ENCODE measurements around the gene SETD6. TPM values are rescaled to one million over a fixed set of nuclear protein-coding genes. Genes with fewer than 3 reads are reported as not detected.

SETD6 gene
- total RNA-seq, 1 experiment from 2014 or later, result 41.1 TPM

DNA sequence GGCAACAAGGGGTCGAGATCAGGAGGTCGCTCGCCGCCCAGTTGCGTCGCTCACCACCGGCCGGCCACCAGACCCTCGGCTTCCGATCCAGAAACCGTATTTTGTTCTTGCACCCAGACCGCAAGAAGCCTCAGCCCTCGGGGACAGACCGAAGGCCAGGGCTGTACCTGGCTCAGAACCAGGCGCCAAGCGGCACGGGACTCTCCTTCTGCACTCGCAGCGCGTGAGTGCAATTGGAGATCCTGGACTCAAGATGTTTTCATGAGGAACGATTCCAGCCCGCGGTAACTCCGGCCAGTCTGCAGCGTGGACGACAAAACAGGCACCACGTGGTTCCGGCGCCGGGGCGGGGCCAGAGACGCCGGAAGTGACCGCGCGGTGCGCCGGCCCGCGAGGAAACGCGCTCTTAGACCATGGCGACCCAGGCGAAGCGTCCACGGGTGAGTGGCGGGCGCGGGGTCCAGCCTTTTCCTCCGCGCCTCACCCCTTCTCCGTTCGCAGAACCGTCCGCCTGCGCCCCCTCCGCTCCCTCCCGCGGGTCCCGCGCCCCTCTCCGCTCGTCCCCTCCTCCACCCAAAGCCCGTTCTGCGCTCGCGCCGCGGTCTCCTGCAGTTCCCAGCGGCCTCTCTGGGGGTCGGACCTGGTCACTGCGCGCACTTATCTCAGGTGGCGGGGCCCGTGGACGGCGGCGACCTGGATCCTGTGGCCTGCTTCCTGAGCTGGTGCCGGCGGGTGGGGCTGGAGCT, at the start of gene SETD6 (continued):
- no peak for TF ChIP-seq OVOL2 (CRISPR knock-in tag; IDR thresholded peaks at IDR 0.05; ENCODE audit: borderline replicate concordance)
- peak; percentile 71 for TF ChIP-seq FOXP1 (CRISPR knock-in tag; IDR thresholded peaks at IDR 0.05; ENCODE audit: borderline replicate concordance)
- TF ChIP-seq, protein P1, sequence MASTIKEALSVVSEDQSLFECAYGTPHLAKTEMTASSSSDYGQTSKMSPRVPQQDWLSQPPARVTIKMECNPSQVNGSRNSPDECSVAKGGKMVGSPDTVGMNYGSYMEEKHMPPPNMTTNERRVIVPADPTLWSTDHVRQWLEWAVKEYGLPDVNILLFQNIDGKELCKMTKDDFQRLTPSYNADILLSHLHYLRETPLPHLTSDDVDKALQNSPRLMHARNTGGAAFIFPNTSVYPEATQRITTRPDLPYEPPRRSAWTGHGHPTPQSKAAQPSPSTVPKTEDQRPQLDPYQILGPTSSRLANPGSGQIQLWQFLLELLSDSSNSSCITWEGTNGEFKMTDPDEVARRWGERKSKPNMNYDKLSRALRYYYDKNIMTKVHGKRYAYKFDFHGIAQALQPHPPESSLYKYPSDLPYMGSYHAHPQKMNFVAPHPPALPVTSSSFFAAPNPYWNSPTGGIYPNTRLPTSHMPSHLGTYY (CRISPR knock-in tag; IDR thresholded peaks at IDR 0.05), result no peak
- TF ChIP-seq, protein P2, sequence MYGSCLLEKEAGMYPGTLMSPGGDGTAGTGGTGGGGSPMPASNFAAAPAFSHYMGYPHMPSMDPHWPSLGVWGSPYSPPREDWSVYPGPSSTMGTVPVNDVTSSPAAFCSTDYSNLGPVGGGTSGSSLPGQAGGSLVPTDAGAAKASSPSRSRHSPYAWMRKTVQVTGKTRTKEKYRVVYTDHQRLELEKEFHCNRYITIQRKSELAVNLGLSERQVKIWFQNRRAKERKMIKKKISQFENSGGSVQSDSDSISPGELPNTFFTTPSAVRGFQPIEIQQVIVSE (CRISPR knock-in tag; IDR thresholded peaks at IDR 0.05; ENCODE audit: borderline replicate concordance), result no peak
- no peak for TF ChIP-seq GTF2I (CRISPR knock-in tag; conservative IDR thresholded peaks at IDR 0.05)
- TF ChIP-seq FOXK1 (CRISPR knock-in tag; IDR thresholded peaks at IDR 0.05), result peak; percentile 99
- TF ChIP-seq GABPB1 (CRISPR knock-in tag; IDR thresholded peaks at IDR 0.05), result peak; percentile 85
- TF ChIP-seq, protein P3, sequence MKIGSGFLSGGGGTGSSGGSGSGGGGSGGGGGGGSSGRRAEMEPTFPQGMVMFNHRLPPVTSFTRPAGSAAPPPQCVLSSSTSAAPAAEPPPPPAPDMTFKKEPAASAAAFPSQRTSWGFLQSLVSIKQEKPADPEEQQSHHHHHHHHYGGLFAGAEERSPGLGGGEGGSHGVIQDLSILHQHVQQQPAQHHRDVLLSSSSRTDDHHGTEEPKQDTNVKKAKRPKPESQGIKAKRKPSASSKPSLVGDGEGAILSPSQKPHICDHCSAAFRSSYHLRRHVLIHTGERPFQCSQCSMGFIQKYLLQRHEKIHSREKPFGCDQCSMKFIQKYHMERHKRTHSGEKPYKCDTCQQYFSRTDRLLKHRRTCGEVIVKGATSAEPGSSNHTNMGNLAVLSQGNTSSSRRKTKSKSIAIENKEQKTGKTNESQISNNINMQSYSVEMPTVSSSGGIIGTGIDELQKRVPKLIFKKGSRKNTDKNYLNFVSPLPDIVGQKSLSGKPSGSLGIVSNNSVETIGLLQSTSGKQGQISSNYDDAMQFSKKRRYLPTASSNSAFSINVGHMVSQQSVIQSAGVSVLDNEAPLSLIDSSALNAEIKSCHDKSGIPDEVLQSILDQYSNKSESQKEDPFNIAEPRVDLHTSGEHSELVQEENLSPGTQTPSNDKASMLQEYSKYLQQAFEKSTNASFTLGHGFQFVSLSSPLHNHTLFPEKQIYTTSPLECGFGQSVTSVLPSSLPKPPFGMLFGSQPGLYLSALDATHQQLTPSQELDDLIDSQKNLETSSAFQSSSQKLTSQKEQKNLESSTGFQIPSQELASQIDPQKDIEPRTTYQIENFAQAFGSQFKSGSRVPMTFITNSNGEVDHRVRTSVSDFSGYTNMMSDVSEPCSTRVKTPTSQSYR (CRISPR knock-in tag; IDR thresholded peaks at IDR 0.05), result no peak
- TF ChIP-seq, protein P4, sequence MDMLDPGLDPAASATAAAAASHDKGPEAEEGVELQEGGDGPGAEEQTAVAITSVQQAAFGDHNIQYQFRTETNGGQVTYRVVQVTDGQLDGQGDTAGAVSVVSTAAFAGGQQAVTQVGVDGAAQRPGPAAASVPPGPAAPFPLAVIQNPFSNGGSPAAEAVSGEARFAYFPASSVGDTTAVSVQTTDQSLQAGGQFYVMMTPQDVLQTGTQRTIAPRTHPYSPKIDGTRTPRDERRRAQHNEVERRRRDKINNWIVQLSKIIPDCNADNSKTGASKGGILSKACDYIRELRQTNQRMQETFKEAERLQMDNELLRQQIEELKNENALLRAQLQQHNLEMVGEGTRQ (CRISPR knock-in tag; IDR thresholded peaks at IDR 0.05), result peak; percentile 94
- no peak for TF ChIP-seq RORB (CRISPR knock-in tag; IDR thresholded peaks at IDR 0.05)
- TF ChIP-seq RELA (CRISPR knock-in tag; IDR thresholded peaks at IDR 0.05; ENCODE audit: borderline replicate concordance), result peak; percentile 85; the same call in 1 of the 2 replicates
- TF ChIP-seq MYBL2 (CRISPR knock-in tag; IDR thresholded peaks at IDR 0.05), result no peak; the same call in 1 of the 2 replicates
- TF ChIP-seq, protein P5, sequence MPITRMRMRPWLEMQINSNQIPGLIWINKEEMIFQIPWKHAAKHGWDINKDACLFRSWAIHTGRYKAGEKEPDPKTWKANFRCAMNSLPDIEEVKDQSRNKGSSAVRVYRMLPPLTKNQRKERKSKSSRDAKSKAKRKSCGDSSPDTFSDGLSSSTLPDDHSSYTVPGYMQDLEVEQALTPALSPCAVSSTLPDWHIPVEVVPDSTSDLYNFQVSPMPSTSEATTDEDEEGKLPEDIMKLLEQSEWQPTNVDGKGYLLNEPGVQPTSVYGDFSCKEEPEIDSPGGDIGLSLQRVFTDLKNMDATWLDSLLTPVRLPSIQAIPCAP (CRISPR knock-in tag; IDR thresholded peaks at IDR 0.05), result peak; percentile 91; the same call in 1 of the 2 replicates
- TF ChIP-seq SMAD4 (CRISPR knock-in tag; IDR thresholded peaks at IDR 0.05), result no peak
- TF ChIP-seq NFE2L1 (CRISPR knock-in tag; IDR thresholded peaks at IDR 0.05), result peak; percentile 91
- no peak for TF ChIP-seq GRHL2 (CRISPR knock-in tag; IDR thresholded peaks at IDR 0.05; ENCODE audit: insufficient replicate concordance, severe bottlenecking)
- no peak for TF ChIP-seq ZNF121 (CRISPR knock-in tag; IDR thresholded peaks at IDR 0.05)
- TF ChIP-seq, protein P6, sequence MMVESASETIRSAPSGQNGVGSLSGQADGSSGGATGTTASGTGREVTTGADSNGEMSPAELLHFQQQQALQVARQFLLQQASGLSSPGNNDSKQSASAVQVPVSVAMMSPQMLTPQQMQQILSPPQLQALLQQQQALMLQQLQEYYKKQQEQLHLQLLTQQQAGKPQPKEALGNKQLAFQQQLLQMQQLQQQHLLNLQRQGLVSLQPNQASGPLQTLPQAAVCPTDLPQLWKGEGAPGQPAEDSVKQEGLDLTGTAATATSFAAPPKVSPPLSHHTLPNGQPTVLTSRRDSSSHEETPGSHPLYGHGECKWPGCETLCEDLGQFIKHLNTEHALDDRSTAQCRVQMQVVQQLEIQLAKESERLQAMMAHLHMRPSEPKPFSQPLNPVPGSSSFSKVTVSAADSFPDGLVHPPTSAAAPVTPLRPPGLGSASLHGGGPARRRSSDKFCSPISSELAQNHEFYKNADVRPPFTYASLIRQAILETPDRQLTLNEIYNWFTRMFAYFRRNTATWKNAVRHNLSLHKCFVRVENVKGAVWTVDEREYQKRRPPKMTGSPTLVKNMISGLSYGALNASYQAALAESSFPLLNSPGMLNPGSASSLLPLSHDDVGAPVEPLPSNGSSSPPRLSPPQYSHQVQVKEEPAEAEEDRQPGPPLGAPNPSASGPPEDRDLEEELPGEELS (CRISPR knock-in tag; IDR thresholded peaks at IDR 0.05), result peak; percentile 87
- TF ChIP-seq, protein P7, sequence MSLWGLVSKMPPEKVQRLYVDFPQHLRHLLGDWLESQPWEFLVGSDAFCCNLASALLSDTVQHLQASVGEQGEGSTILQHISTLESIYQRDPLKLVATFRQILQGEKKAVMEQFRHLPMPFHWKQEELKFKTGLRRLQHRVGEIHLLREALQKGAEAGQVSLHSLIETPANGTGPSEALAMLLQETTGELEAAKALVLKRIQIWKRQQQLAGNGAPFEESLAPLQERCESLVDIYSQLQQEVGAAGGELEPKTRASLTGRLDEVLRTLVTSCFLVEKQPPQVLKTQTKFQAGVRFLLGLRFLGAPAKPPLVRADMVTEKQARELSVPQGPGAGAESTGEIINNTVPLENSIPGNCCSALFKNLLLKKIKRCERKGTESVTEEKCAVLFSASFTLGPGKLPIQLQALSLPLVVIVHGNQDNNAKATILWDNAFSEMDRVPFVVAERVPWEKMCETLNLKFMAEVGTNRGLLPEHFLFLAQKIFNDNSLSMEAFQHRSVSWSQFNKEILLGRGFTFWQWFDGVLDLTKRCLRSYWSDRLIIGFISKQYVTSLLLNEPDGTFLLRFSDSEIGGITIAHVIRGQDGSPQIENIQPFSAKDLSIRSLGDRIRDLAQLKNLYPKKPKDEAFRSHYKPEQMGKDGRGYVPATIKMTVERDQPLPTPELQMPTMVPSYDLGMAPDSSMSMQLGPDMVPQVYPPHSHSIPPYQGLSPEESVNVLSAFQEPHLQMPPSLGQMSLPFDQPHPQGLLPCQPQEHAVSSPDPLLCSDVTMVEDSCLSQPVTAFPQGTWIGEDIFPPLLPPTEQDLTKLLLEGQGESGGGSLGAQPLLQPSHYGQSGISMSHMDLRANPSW (CRISPR knock-in tag; conservative IDR thresholded peaks at IDR 0.05; ENCODE audit: low read depth), result no peak
- TF ChIP-seq NR2C2 (CRISPR knock-in tag; IDR thresholded peaks at IDR 0.05), result no peak
- TF ChIP-seq, protein P8, sequence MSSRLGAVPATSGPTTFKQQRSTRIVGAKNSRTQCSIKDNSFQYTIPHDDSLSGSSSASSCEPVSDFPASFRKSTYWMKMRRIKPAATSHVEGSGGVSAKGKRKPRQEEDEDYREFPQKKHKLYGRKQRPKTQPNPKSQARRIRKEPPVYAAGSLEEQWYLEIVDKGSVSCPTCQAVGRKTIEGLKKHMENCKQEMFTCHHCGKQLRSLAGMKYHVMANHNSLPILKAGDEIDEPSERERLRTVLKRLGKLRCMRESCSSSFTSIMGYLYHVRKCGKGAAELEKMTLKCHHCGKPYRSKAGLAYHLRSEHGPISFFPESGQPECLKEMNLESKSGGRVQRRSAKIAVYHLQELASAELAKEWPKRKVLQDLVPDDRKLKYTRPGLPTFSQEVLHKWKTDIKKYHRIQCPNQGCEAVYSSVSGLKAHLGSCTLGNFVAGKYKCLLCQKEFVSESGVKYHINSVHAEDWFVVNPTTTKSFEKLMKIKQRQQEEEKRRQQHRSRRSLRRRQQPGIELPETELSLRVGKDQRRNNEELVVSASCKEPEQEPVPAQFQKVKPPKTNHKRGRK (CRISPR knock-in tag; IDR thresholded peaks at IDR 0.05; ENCODE audit: borderline replicate concordance), result no peak
- peak; percentile 31; the same call in 1 of the 2 replicates for TF ChIP-seq ZNF416 (CRISPR knock-in tag; IDR thresholded peaks at IDR 0.05)
- no peak for TF ChIP-seq HMGA2 (CRISPR knock-in tag; IDR thresholded peaks at IDR 0.05)
- no peak for TF ChIP-seq NFATC4 (CRISPR knock-in tag; IDR thresholded peaks at IDR 0.05)
- peak; percentile 53; the same call in 1 of the 2 replicates for TF ChIP-seq JUN (CRISPR knock-in tag; IDR thresholded peaks at IDR 0.05)
- TF ChIP-seq ZNF263 (CRISPR knock-in tag; IDR thresholded peaks at IDR 0.05; ENCODE audit: low read depth), result 0 out of 2 replicates have a peak, but pooled peaks have one; percentile 53

All from WTC11 (cell line).